Esophagus (tissue), 2 donors: Measurements from ENCODE around the gene CFDP1. TPM values are rescaled to one million over a fixed set of nuclear protein-coding genes. Genes with fewer than 3 reads are reported as not detected.

Source experiments
- H3K27ac ChIP-seq, 2 donors: one replicate each; pipeline ENCODE4 v1.5.1; 2013; ENCODE audit warnings: low read depth in 2 of 2, mild to moderate bottlenecking in 2 of 2, inconsistent platforms in 1 of 2, low read length in 1 of 2, moderate library complexity in 1 of 2
- H3K27me3 ChIP-seq, 2 donors: one replicate each; pipeline ENCODE4 v1.6.1; 2013; ENCODE audit warnings: low read length in 2 of 2, control low read depth in 1 of 2, mild to moderate bottlenecking in 1 of 2; ENCODE audit not compliant: insufficient read depth in 2 of 2, control insufficient read depth in 1 of 2
- H3K36me3 ChIP-seq, 2 donors: one replicate each; pipeline ENCODE4 v1.6.1; 2013; ENCODE audit warnings: low read length in 1 of 2; ENCODE audit not compliant: control insufficient read depth in 2 of 2, insufficient read depth in 2 of 2
- H3K4me1 ChIP-seq, 2 donors: one replicate each; pipeline ENCODE4 v1.6.1; 2013; ENCODE audit warnings: low read length in 1 of 2; ENCODE audit not compliant: control insufficient read depth in 2 of 2, insufficient read depth in 2 of 2
- H3K4me3 ChIP-seq, 2 donors: one replicate each; pipeline ENCODE4 v1.5.1; 2013; ENCODE audit warnings: low read length in 2 of 2, mild to moderate bottlenecking in 2 of 2, low read depth in 1 of 2, moderate library complexity in 1 of 2
- H3K9me3 ChIP-seq, 2 donors: one replicate each; pipeline ENCODE4 v1.6.1; 2013; ENCODE audit warnings: mild to moderate bottlenecking in 2 of 2, low read depth in 1 of 2, low read length in 1 of 2, moderate library complexity in 1 of 2; ENCODE audit not compliant: control insufficient read depth in 2 of 2, insufficient read depth in 1 of 2
- WGBS, 2 donors: extraction: QIAGEN DNeasy Blood & Tissue Kit; methylation state at CpG; one replicate each; pipeline ENCODE4 v1.1.7; 2013; 5-methylcytosine and 5-hydroxymethylcytosine counted together
- polyA plus RNA-seq, 2 donors: library from polyadenylated mRNA; stranded (reverse); fragments of 200-250 nt; gene quantifications; one replicate each; pipeline ENCODE4 v1.2.3, GENCODE V29; 2013
- donor health status: healthy with polysubstance abuse.
- donor health status: Bipolar disorder and iron deficiency.

Gene CFDP1
- polyA plus RNA-seq, 2 donors, result 34.9 to 37.1 TPM

DNA sequence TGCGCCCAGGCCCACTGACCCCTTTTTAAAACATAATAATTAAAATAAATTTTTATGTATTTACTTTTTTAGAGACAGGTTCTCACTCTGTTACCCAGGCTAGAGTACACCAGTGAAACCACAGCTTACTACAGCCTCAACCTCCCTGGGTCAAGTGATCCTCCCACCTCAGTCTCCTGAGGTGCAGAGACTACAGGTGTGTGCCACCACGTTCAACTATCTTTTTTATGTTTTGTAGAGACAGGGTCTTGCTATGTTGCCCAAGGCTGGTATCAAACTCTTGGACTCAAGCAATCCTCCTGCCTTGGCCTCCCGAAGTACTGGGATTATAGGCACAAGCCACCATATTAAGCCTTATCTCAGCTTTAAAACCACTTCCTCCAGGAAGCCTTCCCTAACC is 125.8 kb downstream of the CFDP1 start:
- Histone ChIP-seq H3K4me3 (no peak overlapping the region), H3K27me3 (no peaks in the 10 kb centered on the region), H3K36me3 (no peaks in the 10 kb centered on the region), H3K4me1 (peaks cover 0 to 6% of the 10 kb centered on the region in 2 donors), H3K27ac (no peak overlapping the region), H3K9me3 (no peaks in the 10 kb centered on the region)
- WGBS, 2 donors, result 89 to 98% methylated on average over 3 of the region's 3 CpGs

- no peaks in the 10 kb centered on the region for H3K27me3 ChIP-seq
- no peak overlapping the region for H3K4me3 ChIP-seq
- 47 to 52% methylated on average over 9 of the region's 9 CpGs for WGBS, 2 donors
- H3K4me1 ChIP-seq, result peaks cover 0 to 6% of the 10 kb centered on the region in 2 donors
- peak overlapping the region; percentile 90 to 91 for H3K27ac ChIP-seq
- H3K36me3 ChIP-seq, result no peaks in the 10 kb centered on the region
- H3K9me3 ChIP-seq, result no peaks in the 10 kb centered on the region
Measured at GRCh38 chr16:75306099-75306762, 127.1 kb downstream of the CFDP1 start.

- no peak overlapping the region for H3K4me3 ChIP-seq
- H3K27ac ChIP-seq, result peak overlapping the region; percentile 91 to 94
- H3K36me3 ChIP-seq, result no peaks in the 10 kb centered on the region
- 24 to 25% methylated on average over 8 of the region's 8 CpGs for WGBS, 2 donors
- H3K4me1 ChIP-seq, result peaks cover 0 to 6% of the 10 kb centered on the region in 2 donors
- no peaks in the 10 kb centered on the region for H3K9me3 ChIP-seq
- no peaks in the 10 kb centered on the region for H3K27me3 ChIP-seq
Measured at GRCh38 chr16:75305364-75306098, 127.8 kb downstream of the CFDP1 start.

- WGBS, 2 donors, result 43 to 56% methylated on average over 4 of the region's 4 CpGs
Measured at GRCh38 chr16:75304521-75305363, 128.6 kb downstream of the CFDP1 start.

GRCh38 chr16:75301804-75302203 is 131.5 kb downstream of the CFDP1 start:
- no peak overlapping the region for H3K4me3 ChIP-seq
- H3K36me3 ChIP-seq, result peaks cover 0 to 6% of the 10 kb centered on the region in 2 donors
- 58 to 92% methylated on average over 1 of the region's 1 CpG for WGBS, 2 donors

More at GRCh38 chr16:75304521-75305363, 128.6 kb downstream of the CFDP1 start:
- Histone ChIP-seq H3K27ac (peak overlapping the region; percentile 87 to 91), H3K4me3 (no peak overlapping the region), H3K9me3 (no peaks in the 10 kb centered on the region), H3K36me3 (peaks cover 0 to under 1% of the 10 kb centered on the region in 2 donors), H3K4me1 (peaks cover 0 to 6% of the 10 kb centered on the region in 2 donors), H3K27me3 (no peaks in the 10 kb centered on the region)

DNA sequence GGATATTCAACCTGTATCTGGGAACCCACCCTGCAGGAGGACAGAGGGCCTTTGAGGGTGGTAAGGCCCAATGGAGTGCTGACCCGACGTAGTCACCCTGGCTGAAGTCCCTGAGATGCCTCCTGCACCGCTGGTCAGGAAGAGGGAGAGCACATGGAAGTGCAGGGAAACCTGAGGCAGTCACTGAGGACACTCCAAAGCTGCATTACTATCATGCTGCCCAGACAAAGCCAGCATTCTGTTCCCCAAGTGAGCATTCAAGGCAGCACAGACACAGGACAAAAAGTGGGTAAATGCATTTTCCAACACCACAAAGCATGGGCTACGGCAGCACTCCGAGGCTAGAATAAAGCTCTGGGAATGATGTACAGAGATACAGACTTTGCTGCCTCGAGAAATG is 135.0 kb downstream of the CFDP1 start:
- Histone ChIP-seq H3K9me3 (no peaks in the 10 kb centered on the region), H3K27me3 (no peaks in the 10 kb centered on the region), H3K36me3 (peaks cover 0 to 10% of the 10 kb centered on the region in 2 donors), H3K4me3 (no peak overlapping the region), H3K4me1 (no peaks in the 10 kb centered on the region), H3K27ac (no peak overlapping the region)
- 93% methylated on average over 6 of the region's 6 CpGs for WGBS, 2 donors

More at GRCh38 chr16:75301804-75302203, 131.5 kb downstream of the CFDP1 start:
- no peaks in the 10 kb centered on the region for H3K27me3 ChIP-seq
- H3K9me3 ChIP-seq, result no peaks in the 10 kb centered on the region
- H3K27ac ChIP-seq, result no peak overlapping the region
- H3K4me1 ChIP-seq, result peaks cover 0 to 6% of the 10 kb centered on the region in 2 donors

GRCh38 chr16:75296606-75297005 is 136.7 kb downstream of the CFDP1 start:
- 50 to 59% methylated on average over 1 of the region's 1 CpG for whole genome bisulfite sequencing, 2 donors
- Histone ChIP-seq H3K4me1 (peaks cover 0 to 3% of the 10 kb centered on the region in 2 donors), H3K27me3 (no peaks in the 10 kb centered on the region), H3K36me3 (peaks cover 0 to 10% of the 10 kb centered on the region in 2 donors), H3K27ac (no peak overlapping the region), H3K9me3 (no peaks in the 10 kb centered on the region), H3K4me3 (no peak overlapping the region)

DNA sequence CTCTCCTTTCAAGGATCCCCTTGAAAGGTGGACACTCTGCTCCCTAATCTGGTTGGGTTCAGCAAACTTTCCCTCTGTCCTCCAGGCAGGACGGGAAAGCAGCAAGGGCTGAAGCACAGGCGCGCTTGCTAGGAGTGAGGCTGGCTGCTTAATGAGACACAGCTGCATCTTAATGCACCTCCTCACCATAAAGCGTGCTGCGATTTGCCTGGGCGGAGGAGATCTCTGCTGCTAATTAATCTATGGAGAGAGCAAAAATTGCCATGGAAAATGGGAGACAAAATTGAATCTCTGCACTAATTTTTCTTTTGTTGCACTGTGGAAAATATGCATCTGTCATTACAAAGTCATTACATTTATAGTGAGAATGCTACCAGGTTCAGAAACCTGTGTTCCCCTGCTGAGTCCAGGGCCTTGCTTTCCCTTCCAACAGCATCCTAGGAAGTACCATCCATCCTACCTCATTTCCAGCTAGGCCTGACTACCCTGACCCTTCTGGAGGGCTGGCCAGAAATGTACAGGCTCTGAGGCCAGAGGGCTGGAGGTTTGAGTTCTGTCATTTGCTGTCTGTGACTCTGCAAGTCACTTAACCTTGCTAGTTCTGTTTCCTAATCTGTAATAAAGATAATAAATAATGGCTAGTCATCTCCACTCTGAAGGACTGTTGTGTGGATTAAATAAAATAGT is 138.4 kb downstream of the CFDP1 start:
- 88 to 94% methylated on average over 6 of the region's 6 CpGs for WGBS, 2 donors
- no peaks in the 10 kb centered on the region for H3K9me3 ChIP-seq
- peaks cover 0 to 15% of the 10 kb centered on the region in 2 donors for H3K36me3 ChIP-seq
- H3K4me3 ChIP-seq, result no peak overlapping the region
- H3K4me1 ChIP-seq, result peaks cover 0 to 3% of the 10 kb centered on the region in 2 donors
- H3K27me3 ChIP-seq, result no peaks in the 10 kb centered on the region
- H3K27ac ChIP-seq, result no peak overlapping the region

DNA sequence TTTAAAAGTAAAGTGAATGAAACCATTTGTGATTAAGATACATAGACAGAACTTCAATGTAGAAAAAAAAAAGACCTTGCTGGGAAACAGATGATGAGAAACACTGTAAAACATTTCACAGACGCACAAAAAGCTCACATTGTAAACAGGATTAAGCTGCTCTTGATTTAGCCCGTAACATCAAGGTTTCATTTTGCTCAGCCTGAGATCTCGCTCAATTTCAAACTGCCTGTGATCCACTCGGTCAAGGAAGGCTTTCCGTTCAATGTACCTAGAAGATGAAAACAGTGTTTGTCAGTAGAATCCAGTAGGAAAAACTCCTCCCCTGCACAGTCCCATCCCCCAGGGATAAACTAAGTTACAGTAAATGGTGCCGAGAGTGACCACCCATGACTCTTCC is 139.5 kb downstream of the CFDP1 start:
- Histone ChIP-seq H3K36me3 (peaks cover 0 to 13% of the 10 kb centered on the region in 2 donors), H3K27me3 (no peaks in the 10 kb centered on the region), H3K9me3 (no peaks in the 10 kb centered on the region), H3K4me3 (no peak overlapping the region), H3K27ac (no peak overlapping the region), H3K4me1 (peaks cover 0 to 7% of the 10 kb centered on the region in 2 donors)
- 73 to 82% methylated on average over 6 of the region's 6 CpGs for WGBS, 2 donors
